H1 (cell line): ENCODE results near the gene PGM1. TPM values are rescaled to one million over a fixed set of nuclear protein-coding genes. Genes with fewer than 3 reads are reported as not detected.

Experiments used
- CTCF ChIA-PET: fragments of 300-600 bp; sonication (Branson Sonifier 250); formaldehyde crosslinking; loops from one replicate; lab custom pipeline; 2021; ENCODE audit not compliant: partially characterized antibody; lab: Charles Lee
- POLR2A ChIA-PET: fragments of 300-600 bp; sonication (Branson Sonifier 250); formaldehyde crosslinking; loops from one replicate; lab custom pipeline; 2021; ENCODE audit warnings: inconsistent platforms; ENCODE audit not compliant: partially characterized antibody; lab: Charles Lee
- DNase-seq, 2 experiments: peaks; one replicate each; pipeline versions ENCODE4 v3.0.0 to v3.0.0-alpha.2; 2010 to 2022; ENCODE audit warnings: low spot score in 2 of 2, low read depth in 1 of 2, mixed read lengths in 1 of 2
- FAIRE-seq: peaks from 2 replicates; lab custom pipeline; 2011; peaks lifted over from hg19 to GRCh38; lab: Jason Lieb, UNC
- H2AFZ ChIP-seq: 2 replicates; pipeline ENCODE4 v1.8.1; 2012; ENCODE audit warnings: low read length, inconsistent platforms
- H2AK5ac ChIP-seq: 2 replicates; pipeline ENCODE4 v1.6.1; 2013; ENCODE audit warnings: low read depth, low read length
- H2BK120ac ChIP-seq: replicated peaks from 2 replicates; pipeline ENCODE3; 2013; ENCODE audit warnings: low read depth, low read length, inconsistent platforms
- H2BK12ac ChIP-seq: 2 replicates; pipeline ENCODE4 v1.6.1; 2013; ENCODE audit warnings: low read depth, low read length
- H2BK15ac ChIP-seq: 2 replicates; pipeline ENCODE4 v1.6.1; 2013; ENCODE audit warnings: low read length
- H2BK20ac ChIP-seq: 2 replicates; pipeline ENCODE4 v1.6.1; 2013; ENCODE audit warnings: low read length
- H2BK5ac ChIP-seq: 2 replicates; pipeline ENCODE4 v1.6.1; 2013; ENCODE audit warnings: low read depth, low read length
- H3K14ac ChIP-seq: 2 replicates; pipeline ENCODE4 v1.6.1; 2013; ENCODE audit warnings: inconsistent platforms; ENCODE audit not compliant: insufficient read length
- H3K18ac ChIP-seq: 2 replicates; pipeline ENCODE4 v1.6.1; 2013; ENCODE audit warnings: low read length; ENCODE audit errors: extremely low read depth
- H3K23ac ChIP-seq: 2 replicates; pipeline ENCODE4 v1.6.1; 2013; ENCODE audit warnings: inconsistent platforms; ENCODE audit not compliant: insufficient read length
- H3K23me2 ChIP-seq: 2 replicates; pipeline ENCODE4 v1.6.1; 2013; ENCODE audit warnings: low read depth, low read length
- H3K27ac ChIP-seq: 2 replicates; pipeline ENCODE4 v1.6.1; 2011; ENCODE audit warnings: low read depth, low read length, inconsistent platforms
- H3K27me3 ChIP-seq, 4 experiments: replicated peaks in 1 of 4; 1 replicate in 1 of 4; 2 replicates in 3 of 4; pipeline versions ENCODE4 v1.6.1 to v1.8.1; 2011 to 2013; ENCODE audit warnings: low read length in 3 of 4, mild to moderate bottlenecking in 3 of 4, inconsistent platforms in 2 of 4, mixed read lengths in 2 of 4, moderate library complexity in 1 of 4; ENCODE audit not compliant: control insufficient read depth in 3 of 4, insufficient read depth in 3 of 4; ENCODE audit errors: extremely low read depth in 1 of 4
- H3K36me3 ChIP-seq, 4 experiments: 2 replicates each; pipeline versions ENCODE4 v1.6.1 to v1.8.1; 2011 to 2013; ENCODE audit warnings: mild to moderate bottlenecking in 4 of 4, low read length in 3 of 4, moderate library complexity in 2 of 4, control low read depth in 1 of 4, inconsistent platforms in 1 of 4; ENCODE audit not compliant: insufficient read depth in 4 of 4, control insufficient read depth in 2 of 4
- H3K4ac ChIP-seq: replicated peaks from 2 replicates; pipeline ENCODE3; 2013; ENCODE audit warnings: low read length, low read depth, mixed read lengths, inconsistent platforms; ENCODE audit not compliant: insufficient read length
- H3K4me1 ChIP-seq, 4 experiments: replicated peaks in 1 of 4; 1 replicate in 1 of 4; 2 replicates in 3 of 4; pipeline versions ENCODE4 v1.6.1 to v1.8.1; 2011 to 2013; ENCODE audit warnings: low read length in 3 of 4, inconsistent platforms in 2 of 4, mixed read lengths in 1 of 4; ENCODE audit not compliant: insufficient read depth in 4 of 4, control insufficient read depth in 3 of 4
- H3K4me2 ChIP-seq, 2 experiments: 2 replicates each; pipeline versions ENCODE4 v1.6.1 to v1.8.1; 2011 to 2013; ENCODE audit warnings: low read depth in 2 of 2, low read length in 2 of 2, control low read depth in 1 of 2, inconsistent platforms in 1 of 2, mild to moderate bottlenecking in 1 of 2; ENCODE audit not compliant: insufficient read depth in 1 of 2
- H3K4me3 ChIP-seq, 4 experiments: fragments of 200-600, 300-600 bp in 1 of 4; sonication (generic), shearing (Covaris generic), sonication (Bioruptor Twin) in 1 of 4; 2 replicates each; pipeline versions ENCODE4 v1.5.1 to v1.8.1; 2011 to 2016; ENCODE audit warnings: low read length in 4 of 4, low read depth in 3 of 4, control low read depth in 2 of 4, inconsistent platforms in 2 of 4, mild to moderate bottlenecking in 2 of 4, mixed read lengths in 1 of 4, moderate library complexity in 1 of 4; ENCODE audit not compliant: insufficient read depth in 2 of 4; ENCODE audit errors: extremely low read depth in 1 of 4
- H3K56ac ChIP-seq: replicated peaks from 2 replicates; pipeline ENCODE3; 2013; ENCODE audit warnings: low read depth, mild to moderate bottlenecking, mixed read lengths, low read length, inconsistent platforms; ENCODE audit not compliant: insufficient read length
- H3K79me1 ChIP-seq: 2 replicates; pipeline ENCODE4 v1.6.1; 2013; ENCODE audit warnings: low read depth, low read length, control low read depth
- H3K79me2 ChIP-seq, 2 experiments: 2 replicates each; pipeline versions ENCODE4 v1.6.1 to v1.8.1; 2012 to 2013; ENCODE audit warnings: low read length in 2 of 2, mild to moderate bottlenecking in 2 of 2, inconsistent platforms in 1 of 2; ENCODE audit not compliant: insufficient read depth in 2 of 2, control insufficient read depth in 1 of 2
- H3K9ac ChIP-seq, 4 experiments: replicated peaks in 1 of 4; 1 replicate in 1 of 4; 2 replicates in 3 of 4; pipeline versions ENCODE4 v1.6.1 to v1.8.1; 2011 to 2013; ENCODE audit warnings: low read depth in 3 of 4, low read length in 3 of 4, control low read depth in 2 of 4, mild to moderate bottlenecking in 2 of 4, moderate library complexity in 2 of 4, inconsistent platforms in 1 of 4; ENCODE audit errors: extremely low read depth in 1 of 4
- H3K9me3 ChIP-seq, 2 experiments: 2 replicates each; pipeline versions ENCODE4 v1.6.1 to v1.8.1; 2012 to 2013; ENCODE audit warnings: mild to moderate bottlenecking in 2 of 2, moderate library complexity in 2 of 2, control low read depth in 1 of 2, inconsistent platforms in 1 of 2, low read depth in 1 of 2, low read length in 1 of 2, mixed read lengths in 1 of 2; ENCODE audit not compliant: insufficient read depth in 2 of 2
- H4K20me1 ChIP-seq, 2 experiments: replicated peaks in 1 of 2; 2 replicates each; pipeline versions ENCODE3 to v1.8.1; 2011 to 2013; ENCODE audit warnings: inconsistent platforms in 2 of 2, low read length in 2 of 2, mild to moderate bottlenecking in 1 of 2; ENCODE audit not compliant: insufficient read depth in 2 of 2, control insufficient read depth in 1 of 2
- H4K5ac ChIP-seq: 2 replicates; pipeline ENCODE4 v1.6.1; 2013; ENCODE audit warnings: low read length, low read depth, mixed read lengths, inconsistent platforms; ENCODE audit not compliant: insufficient read length
- H4K8ac ChIP-seq: 2 replicates; pipeline ENCODE4 v1.8.0; 2013; ENCODE audit warnings: mild to moderate bottlenecking, moderate library complexity, low read length, inconsistent platforms; ENCODE audit not compliant: insufficient read depth; ENCODE audit errors: extremely low read depth
- H4K91ac ChIP-seq: replicated peaks from 2 replicates; pipeline ENCODE3; 2013; ENCODE audit warnings: low read length, mixed read lengths, inconsistent platforms; ENCODE audit not compliant: insufficient read length
- CREB1 ChIP-seq: IDR thresholded peaks from 2 replicates; pipeline ENCODE4 v1.6.1; 2012; ENCODE audit warnings: inconsistent platforms
- EZH2 ChIP-seq: fragments of 200-600 bp; sonication (generic); IDR thresholded peaks from 2 replicates; pipeline ENCODE4 v1.7.1; 2012; ENCODE audit warnings: low read depth, mild to moderate bottlenecking, moderate library complexity, low read length, inconsistent platforms; ENCODE audit not compliant: severe bottlenecking
- GABPA ChIP-seq: IDR thresholded peaks from 2 replicates; pipeline ENCODE4 v1.6.1; 2011; ENCODE audit warnings: mild to moderate bottlenecking, low read length, moderate library complexity, borderline replicate concordance; ENCODE audit not compliant: insufficient read depth
- HDAC2 ChIP-seq, 2 experiments: fragments of 300-600 bp in 1 of 2; sonication (generic) in 1 of 2; IDR thresholded peaks; 2 replicates each; pipeline ENCODE4 v1.6.1; 2011 to 2012; ENCODE audit warnings: low read depth in 2 of 2, low read length in 2 of 2, mild to moderate bottlenecking in 2 of 2, moderate library complexity in 2 of 2, borderline replicate concordance in 1 of 2, inconsistent platforms in 1 of 2
- JUND ChIP-seq: IDR thresholded peaks from 2 replicates; pipeline ENCODE4 v1.6.1; 2011; ENCODE audit warnings: mild to moderate bottlenecking, improper control_type of control experiment, low read length
- POLR2A ChIP-seq, 2 experiments: IDR thresholded peaks; 1 replicate in 1 of 2; 2 replicates in 1 of 2; pipeline ENCODE4 v1.6.1; 2011; ENCODE audit warnings: low read depth in 2 of 2, low read length in 2 of 2, mild to moderate bottlenecking in 2 of 2; ENCODE audit errors: control extremely low read depth in 1 of 2
- RXRA ChIP-seq: IDR thresholded peaks from 2 replicates; pipeline ENCODE4 v1.6.1; 2011; ENCODE audit warnings: low read depth, mild to moderate bottlenecking, low read length, moderate library complexity; ENCODE audit not compliant: insufficient read depth
- SAP30 ChIP-seq: fragments of 300-600 bp; sonication (generic); IDR thresholded peaks from 2 replicates; pipeline ENCODE4 v1.7.1; 2012; ENCODE audit warnings: low read length, moderate library complexity, mild to moderate bottlenecking, inconsistent platforms; ENCODE audit not compliant: insufficient read depth, insufficient replicate concordance
- SIN3A ChIP-seq, 2 experiments: IDR thresholded peaks in 1 of 2; conservative IDR thresholded peaks in 1 of 2; 2 replicates each; pipeline ENCODE4 v1.6.1; 2011 to 2012; ENCODE audit warnings: low read length in 2 of 2, improper control_type of control experiment in 1 of 2, low read depth in 1 of 2, mild to moderate bottlenecking in 1 of 2
- SP4 ChIP-seq: IDR thresholded peaks from 2 replicates; pipeline ENCODE4 v1.6.1; 2012; ENCODE audit warnings: low read length, inconsistent platforms
- TAF1 ChIP-seq: IDR thresholded peaks from 2 replicates; pipeline ENCODE4 v1.6.1; 2011; ENCODE audit warnings: mild to moderate bottlenecking, low read depth, low read length
- ZNF274 ChIP-seq: IDR thresholded peaks from 2 replicates; pipeline ENCODE4 v1.7.0; 2012; ENCODE audit warnings: low read length, borderline replicate concordance; ENCODE audit errors: extremely low read depth
- WGBS, 2 experiments: shearing (Covaris generic) in 1 of 2; methylation state at CpG; one replicate each; pipeline versions ENCODE4 v1.1.6 to v1.1.7; 2013 to 2015; ENCODE audit warnings: low lambda C conversion rate in 2 of 2, mixed read lengths in 2 of 2, inconsistent platforms in 1 of 2, low coverage in 1 of 2, missing lambda C conversion rate in 1 of 2; ENCODE audit not compliant: insufficient replicate concordance in 2 of 2, insufficient coverage in 1 of 2, insufficient read length in 1 of 2; ENCODE audit errors: extremely low coverage in 1 of 2, missing lambda C conversion rate in 1 of 2; 5-methylcytosine and 5-hydroxymethylcytosine counted together
- polyA plus RNA-seq, 7 experiments: library from polyadenylated mRNA; depleted of rRNA in 3 of 7; stranded (reverse) in 5 of 7; unstranded in 2 of 7; fragments of >200 nt in 5 of 7; fragments of 200-250 nt in 2 of 7; gene quantifications; 1 replicate in 5 of 7; 2 replicates in 1 of 7; 4 replicates in 1 of 7; pipeline versions ENCODE4 v1.2.1 to v1.2.3, GENCODE V29; 2011 to 2013; ENCODE audit warnings: missing spikeins in 2 of 7, mixed read lengths in 2 of 7
- total RNA-seq: library from RNA; stranded (reverse); fragmentation: NEBNext Ultra II Directional; extraction: Animal tissue kit (Norgen Biotek cat#: 25700); gene quantifications from 2 replicates; pipeline ENCODE4 v1.2.1, GENCODE V29; 2021

The PGM1 gene
- total and polyA plus RNA-seq, 2 of the 8 experiments (the other 6 are each of a cell fraction or from before 2014, with no cell fraction given), result 33.0 to 65.4 TPM

DNA sequence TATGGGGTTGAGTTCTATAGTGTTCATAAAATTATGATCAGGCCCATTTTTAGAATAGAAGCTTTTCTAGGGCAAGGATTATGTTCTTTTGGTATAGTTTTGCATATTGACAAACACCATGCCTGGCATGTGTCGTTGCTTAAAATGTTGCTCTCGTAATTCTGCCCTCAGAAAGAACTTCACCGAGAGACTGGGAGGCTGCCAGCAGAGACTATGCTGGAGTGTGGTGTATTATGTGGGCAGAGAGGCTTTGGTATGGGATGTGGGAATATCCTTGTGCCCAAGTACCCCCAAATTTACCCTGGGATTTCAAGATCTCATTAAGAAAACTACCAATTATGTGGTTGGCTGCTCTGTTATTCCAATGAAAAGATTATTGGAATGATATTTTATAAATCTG is 27.9 kb downstream of the PGM1 start:
- no peak overlapping the region for H3K23ac ChIP-seq
- no peaks in the 10 kb centered on the region for H3K23me2 ChIP-seq
- no peak overlapping the region for H2BK12ac ChIP-seq
- FAIRE-seq, result no peak
- ChIA-PET POLR2A (no interaction called here), CTCF (interaction anchor here (0.8 to 1.4 kb wide), 4 partner anchors 20 to 621 kb away, joined by 3 to 6 read pairs (median 3); no protein-coding TSS in a partner anchor)
- H2BK120ac ChIP-seq, result no peak overlapping the region
- TF ChIP-seq TAF1 (no peak), SIN3A (conservative IDR thresholded peaks at IDR 0.05 in 1 of 2, IDR thresholded peaks at IDR 0.05 in 1 of 2; ENCODE audit: low read depth in 1 of 2, low read length in 2 of 2) (no peak), JUND (no peak), ZNF274 (no peak), SP4 (no peak), CREB1 (no peak), RXRA (no peak), HDAC2 (IDR thresholded peaks at IDR 0.05; ENCODE audit: borderline replicate concordance in 1 of 2, low read depth in 2 of 2, low read length in 2 of 2) (no peak), POLR2A (IDR thresholded peaks at IDR 0.05; ENCODE audit: control extremely low read depth in 1 of 2, low read depth in 2 of 2, low read length in 2 of 2) (no peak), SAP30 (no peak), GABPA (no peak), EZH2 (no peak)
- H3K79me2 ChIP-seq, result no peaks in the 10 kb centered on the region
- H3K9me3 ChIP-seq, result no peaks in the 10 kb centered on the region
- H3K18ac ChIP-seq, result no peak overlapping the region
- H3K36me3 ChIP-seq, result no peaks in the 10 kb centered on the region
- no peak overlapping the region for H2AK5ac ChIP-seq
- no peak overlapping the region for H3K4me2 ChIP-seq
- H4K91ac ChIP-seq, result no peak overlapping the region
- no peak overlapping the region for H2BK15ac ChIP-seq
- H4K8ac ChIP-seq, result no peak overlapping the region
- no peak overlapping the region for H3K4ac ChIP-seq
- H3K4me3 ChIP-seq, result no peak overlapping the region
- no peak overlapping the region for H3K14ac ChIP-seq
- no peak overlapping the region for H3K9ac ChIP-seq
- peaks cover 0 to 3% (median 0%) of the 10 kb centered on the region in 4 experiments; a peak in 2 of 7 replicates for H3K4me1 ChIP-seq
- WGBS, 2 experiments, result 99% methylated on average over 3 of the region's 3 CpGs; no CpG with 5 or more reads in 1 of the 2 experiments
- no peak overlapping the region for H3K27ac ChIP-seq
- H4K5ac ChIP-seq, result no peak overlapping the region
- H2BK5ac ChIP-seq, result no peak overlapping the region
- H4K20me1 ChIP-seq, result no peaks in the 10 kb centered on the region
- H3K79me1 ChIP-seq, result peaks cover 2% of the 10 kb centered on the region
- DNase-seq, result no peak
- H2AFZ ChIP-seq, result no peak overlapping the region
- no peak overlapping the region for H3K56ac ChIP-seq
- no peak overlapping the region for H2BK20ac ChIP-seq
- no peaks in the 10 kb centered on the region for H3K27me3 ChIP-seq
